SK-N-SH treated with all-trans-retinoic acid at 6 μM for 48 hours (cell line): ENCODE data around the gene DBX1.

Source experiments
- ATAC-seq: fragments of 200-7000 bp; cut with Tn5 transposase; 3 replicates; pipeline ENCODE4 v1.9.1; 2020; ENCODE audit warnings: mild to moderate bottlenecking, moderate library complexity
- ARNTL ChIP-seq: fragments of 450-650 bp; formaldehyde crosslinking; IDR thresholded peaks from 2 replicates; pipeline ENCODE4 v1.5.0; 2020; ENCODE audit warnings: low read depth, mild to moderate bottlenecking, moderate library complexity, borderline replicate concordance
- BACH2 ChIP-seq: fragments of 250-450 bp; sonication (Bioruptor Pico); IDR thresholded peaks from 2 replicates; pipeline ENCODE4 v1.9.0; 2021; ENCODE audit warnings: mild to moderate bottlenecking, borderline replicate concordance
- CSDC2 ChIP-seq: fragments of 250-450 bp; sonication (Bioruptor Pico); IDR thresholded peaks from 2 replicates; pipeline ENCODE4 v1.5.0; 2020; ENCODE audit warnings: mild to moderate bottlenecking, moderate library complexity
- ESRRG ChIP-seq: fragments of 250-450 bp; sonication (Bioruptor Pico); IDR thresholded peaks from 2 replicates; pipeline ENCODE4 v1.6.1; 2021; ENCODE audit warnings: mild to moderate bottlenecking
- GLIS3 ChIP-seq: fragments of 250-450 bp; sonication (Bioruptor Pico); IDR thresholded peaks from 2 replicates; pipeline ENCODE4 v1.5.0; 2020; ENCODE audit warnings: mild to moderate bottlenecking, moderate library complexity
- ISL1 ChIP-seq: fragments of 250-450 bp; sonication (Bioruptor Pico); IDR thresholded peaks from 2 replicates; pipeline ENCODE4 v2.1.2; 2022; ENCODE audit warnings: mild to moderate bottlenecking, moderate library complexity
- OSR1 ChIP-seq: fragments of 250-450 bp; sonication (Bioruptor Pico); IDR thresholded peaks from 2 replicates; pipeline ENCODE4 v1.8.0; 2022; ENCODE audit warnings: moderate library complexity, mild to moderate bottlenecking, inconsistent platforms
- PPARA ChIP-seq: fragments of 250-450 bp; sonication (Bioruptor Pico); IDR thresholded peaks from 2 replicates; pipeline ENCODE4 v1.5.0; 2020; ENCODE audit warnings: mild to moderate bottlenecking, borderline replicate concordance
- RARB ChIP-seq: fragments of 250-450 bp; sonication (Bioruptor Pico); IDR thresholded peaks from 2 replicates; pipeline ENCODE4 v1.8.0; 2021; ENCODE audit warnings: mild to moderate bottlenecking, moderate library complexity
- SNAI2 ChIP-seq: fragments of 250-450 bp; sonication (Bioruptor Pico); IDR thresholded peaks from 2 replicates; pipeline ENCODE4 v1.5.0; 2020; ENCODE audit warnings: mild to moderate bottlenecking, moderate library complexity
- TOX ChIP-seq: fragments of 250-450 bp; sonication (Bioruptor Pico); IDR thresholded peaks from 2 replicates; pipeline ENCODE4 v1.8.0; 2021; ENCODE audit warnings: mild to moderate bottlenecking, moderate library complexity, borderline replicate concordance
- ZC3H10 ChIP-seq: fragments of 250-450 bp; sonication (Bioruptor Pico); IDR thresholded peaks from 2 replicates; pipeline ENCODE4 v1.5.1; 2021; ENCODE audit warnings: mild to moderate bottlenecking, moderate library complexity
- ZFP3 ChIP-seq: fragments of 250-450 bp; sonication (Bioruptor Pico); IDR thresholded peaks from 2 replicates; pipeline ENCODE4 v1.5.0; 2020; ENCODE audit warnings: mild to moderate bottlenecking, moderate library complexity
- ZFP30 ChIP-seq: fragments of 450-650 bp; formaldehyde crosslinking; IDR thresholded peaks from 2 replicates; pipeline ENCODE4 v1.5.0; 2022; ENCODE audit warnings: mild to moderate bottlenecking, moderate library complexity
- ZNF565 ChIP-seq: fragments of 450-650 bp; formaldehyde crosslinking; conservative IDR thresholded peaks from 2 replicates; pipeline ENCODE4 v1.5.0; 2020; ENCODE audit warnings: low read depth, mild to moderate bottlenecking, moderate library complexity
- ZNF8 ChIP-seq: fragments of 450-650 bp; formaldehyde crosslinking; IDR thresholded peaks from 2 replicates; pipeline ENCODE4 v1.5.0; 2020; ENCODE audit warnings: mild to moderate bottlenecking, moderate library complexity
- TF ChIP-seq, protein P1 (sequence below): fragments of 250-450 bp; sonication (Bioruptor Pico); IDR thresholded peaks from 2 replicates; pipeline ENCODE4 v1.8.0; 2020; ENCODE audit warnings: mild to moderate bottlenecking, moderate library complexity, borderline replicate concordance
- TF ChIP-seq, protein P2 (sequence below): fragments of 250-450 bp; sonication (Bioruptor Pico); IDR thresholded peaks from 2 replicates; pipeline ENCODE4 v1.8.0; 2021; ENCODE audit warnings: low read depth, mild to moderate bottlenecking, moderate library complexity, borderline replicate concordance
- TF ChIP-seq, protein P3 (sequence below): fragments of 250-450 bp; sonication (Bioruptor Pico); IDR thresholded peaks from 2 replicates; pipeline ENCODE4 v1.5.1; 2021; ENCODE audit warnings: mild to moderate bottlenecking, moderate library complexity

The DBX1 gene, protein sequence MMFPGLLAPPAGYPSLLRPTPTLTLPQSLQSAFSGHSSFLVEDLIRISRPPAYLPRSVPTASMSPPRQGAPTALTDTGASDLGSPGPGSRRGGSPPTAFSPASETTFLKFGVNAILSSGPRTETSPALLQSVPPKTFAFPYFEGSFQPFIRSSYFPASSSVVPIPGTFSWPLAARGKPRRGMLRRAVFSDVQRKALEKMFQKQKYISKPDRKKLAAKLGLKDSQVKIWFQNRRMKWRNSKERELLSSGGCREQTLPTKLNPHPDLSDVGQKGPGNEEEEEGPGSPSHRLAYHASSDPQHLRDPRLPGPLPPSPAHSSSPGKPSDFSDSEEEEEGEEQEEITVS

DNA sequence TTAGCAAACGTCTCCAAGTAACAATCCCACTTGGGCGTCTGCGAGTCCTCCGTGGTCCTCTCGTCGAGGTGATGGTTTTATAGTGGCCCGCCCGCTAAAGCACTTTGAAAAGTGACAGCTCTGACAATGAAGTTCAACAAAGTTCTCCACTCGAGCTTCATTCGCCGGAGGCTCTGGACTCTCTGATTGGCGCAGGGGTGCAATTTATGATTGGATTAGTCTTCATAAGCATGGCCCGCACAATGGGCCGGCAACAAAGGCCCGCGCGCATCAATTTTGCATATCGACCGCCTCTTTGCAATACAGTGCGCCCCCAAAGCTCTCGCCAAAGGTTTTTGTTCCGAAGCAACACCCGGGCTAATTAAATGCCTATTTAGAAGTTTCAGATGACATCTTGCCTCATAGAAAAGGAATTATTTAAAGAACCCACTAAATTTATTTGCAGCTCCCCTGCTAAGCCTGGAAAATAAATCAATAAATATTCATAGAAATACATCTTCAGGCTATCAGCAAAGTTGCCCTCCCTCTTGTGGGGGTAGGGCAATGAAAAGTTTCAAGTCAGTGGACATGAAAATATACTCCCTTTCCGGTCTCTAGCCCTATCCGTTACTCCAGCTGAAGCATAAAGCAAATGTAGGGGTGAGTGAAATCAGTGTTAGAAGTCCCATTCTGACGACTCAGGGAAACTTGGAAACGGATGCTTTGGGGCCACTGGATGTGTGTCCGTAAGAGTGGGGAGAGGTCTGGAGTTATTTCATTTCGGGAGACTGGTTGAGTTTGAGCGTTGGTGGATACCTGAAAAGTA lies at the start of gene DBX1:
TSS of gene DBX1 (minus strand) at position 51 of the 805 bp plus-strand sequence. CDS start 151 bp downstream, outside the sequence.
- no peak; the same call in 2 of the 3 replicates for ATAC-seq
- no peak for TF ChIP-seq ESRRG (CRISPR knock-in tag)
- no peak for TF ChIP-seq ZFP30
- TF ChIP-seq GLIS3, result no peak
- TF ChIP-seq SNAI2, result no peak
- TF ChIP-seq, protein P1, sequence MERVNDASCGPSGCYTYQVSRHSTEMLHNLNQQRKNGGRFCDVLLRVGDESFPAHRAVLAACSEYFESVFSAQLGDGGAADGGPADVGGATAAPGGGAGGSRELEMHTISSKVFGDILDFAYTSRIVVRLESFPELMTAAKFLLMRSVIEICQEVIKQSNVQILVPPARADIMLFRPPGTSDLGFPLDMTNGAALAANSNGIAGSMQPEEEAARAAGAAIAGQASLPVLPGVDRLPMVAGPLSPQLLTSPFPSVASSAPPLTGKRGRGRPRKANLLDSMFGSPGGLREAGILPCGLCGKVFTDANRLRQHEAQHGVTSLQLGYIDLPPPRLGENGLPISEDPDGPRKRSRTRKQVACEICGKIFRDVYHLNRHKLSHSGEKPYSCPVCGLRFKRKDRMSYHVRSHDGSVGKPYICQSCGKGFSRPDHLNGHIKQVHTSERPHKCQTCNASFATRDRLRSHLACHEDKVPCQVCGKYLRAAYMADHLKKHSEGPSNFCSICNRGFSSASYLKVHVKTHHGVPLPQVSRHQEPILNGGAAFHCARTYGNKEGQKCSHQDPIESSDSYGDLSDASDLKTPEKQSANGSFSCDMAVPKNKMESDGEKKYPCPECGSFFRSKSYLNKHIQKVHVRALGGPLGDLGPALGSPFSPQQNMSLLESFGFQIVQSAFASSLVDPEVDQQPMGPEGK (CRISPR knock-in tag), result no peak
- TF ChIP-seq ZC3H10 (CRISPR knock-in tag), result no peak
- TF ChIP-seq PPARA, result no peak
- no peak for TF ChIP-seq CSDC2 (CRISPR knock-in tag)
- no peak for TF ChIP-seq BACH2 (CRISPR knock-in tag)
- TF ChIP-seq ZNF8 (CRISPR knock-in tag), result no peak
- TF ChIP-seq, protein P2, sequence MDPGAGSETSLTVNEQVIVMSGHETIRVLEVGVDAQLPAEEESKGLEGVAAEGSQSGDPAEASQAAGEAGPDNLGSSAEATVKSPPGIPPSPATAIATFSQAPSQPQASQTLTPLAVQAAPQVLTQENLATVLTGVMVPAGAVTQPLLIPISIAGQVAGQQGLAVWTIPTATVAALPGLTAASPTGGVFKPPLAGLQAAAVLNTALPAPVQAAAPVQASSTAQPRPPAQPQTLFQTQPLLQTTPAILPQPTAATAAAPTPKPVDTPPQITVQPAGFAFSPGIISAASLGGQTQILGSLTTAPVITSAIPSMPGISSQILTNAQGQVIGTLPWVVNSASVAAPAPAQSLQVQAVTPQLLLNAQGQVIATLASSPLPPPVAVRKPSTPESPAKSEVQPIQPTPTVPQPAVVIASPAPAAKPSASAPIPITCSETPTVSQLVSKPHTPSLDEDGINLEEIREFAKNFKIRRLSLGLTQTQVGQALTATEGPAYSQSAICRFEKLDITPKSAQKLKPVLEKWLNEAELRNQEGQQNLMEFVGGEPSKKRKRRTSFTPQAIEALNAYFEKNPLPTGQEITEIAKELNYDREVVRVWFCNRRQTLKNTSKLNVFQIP (CRISPR knock-in tag), result no peak
- TF ChIP-seq ISL1 (CRISPR knock-in tag), result no peak
- TF ChIP-seq, all 23 proteins: peak for 0

DNA sequence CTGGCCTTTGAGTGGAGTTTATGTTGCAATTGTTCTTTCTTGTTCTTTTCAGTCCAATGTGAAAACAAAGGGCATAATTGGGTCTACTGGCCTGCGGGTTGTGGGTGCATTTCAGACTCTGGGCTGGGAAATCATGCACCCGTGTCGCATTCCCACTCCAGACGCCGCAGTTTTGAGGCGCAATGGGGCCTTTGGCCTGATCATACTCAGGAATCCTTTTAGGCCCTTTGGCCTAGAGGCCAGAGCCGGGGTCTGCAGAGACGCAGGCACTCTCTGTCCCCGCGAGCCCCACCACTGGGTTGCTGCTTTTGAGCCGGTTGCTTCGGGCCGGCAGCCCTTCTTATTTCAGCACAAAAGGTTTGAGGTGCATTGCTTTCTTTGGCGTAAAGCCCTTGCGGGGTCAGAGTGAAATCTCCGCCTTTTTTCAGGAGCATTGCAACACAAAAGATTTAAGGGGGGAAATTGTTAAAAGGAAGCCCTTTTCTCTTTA lies 48.4 kb upstream of the DBX1 start:
- no peak for ATAC-seq
- no peak for TF ChIP-seq ESRRG (CRISPR knock-in tag)
- TF ChIP-seq, all 23 proteins: peak for 0

DNA sequence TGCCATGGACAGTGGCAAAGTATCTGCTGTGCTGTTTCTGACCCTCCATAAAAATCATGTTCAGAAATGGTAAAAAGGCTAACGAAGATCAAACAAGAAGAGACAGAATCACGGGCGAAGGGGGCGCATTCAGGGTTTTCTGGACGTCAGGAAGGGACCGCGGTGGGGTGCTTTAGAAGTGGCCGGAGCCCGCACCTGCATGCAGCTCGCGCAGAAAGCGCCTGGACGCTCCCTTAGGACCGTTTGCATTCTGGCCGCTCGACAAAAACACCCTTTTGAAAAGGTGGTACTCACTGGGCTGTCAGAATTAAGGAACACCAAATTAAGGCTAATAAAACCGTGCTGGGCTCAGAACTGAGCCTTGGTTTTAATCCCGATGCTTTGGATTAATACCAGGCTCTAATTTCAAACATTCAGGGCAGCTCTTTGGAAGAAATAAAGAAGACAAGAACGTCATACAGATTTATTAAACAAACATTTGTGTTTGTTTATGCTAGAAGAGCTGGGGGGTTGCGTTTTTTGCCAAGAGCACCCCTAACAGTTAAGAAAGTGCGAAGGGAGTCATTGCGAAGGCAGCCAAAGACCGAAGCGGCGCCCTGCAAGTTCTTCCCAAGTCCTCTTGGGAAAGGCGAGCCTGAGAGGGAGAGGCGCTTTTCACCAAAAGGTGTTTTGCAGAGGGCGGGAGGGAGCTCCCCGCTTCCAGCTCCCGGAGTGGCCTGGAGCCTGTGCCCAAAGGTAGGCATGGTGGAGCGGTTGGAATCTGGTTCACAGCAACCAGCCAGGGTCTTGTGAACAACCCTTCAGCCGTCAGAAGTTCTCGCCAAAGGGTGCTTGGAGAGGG lies 47.7 kb upstream of the DBX1 start:
- ATAC-seq, result no peak
- TF ChIP-seq BACH2 (CRISPR knock-in tag) (no peak), OSR1 (CRISPR knock-in tag) (no peak), ZNF565 (no peak), ESRRG (CRISPR knock-in tag) (no peak)
- TF ChIP-seq, protein P1 (CRISPR knock-in tag), result no peak
- TF ChIP-seq, protein P3, sequence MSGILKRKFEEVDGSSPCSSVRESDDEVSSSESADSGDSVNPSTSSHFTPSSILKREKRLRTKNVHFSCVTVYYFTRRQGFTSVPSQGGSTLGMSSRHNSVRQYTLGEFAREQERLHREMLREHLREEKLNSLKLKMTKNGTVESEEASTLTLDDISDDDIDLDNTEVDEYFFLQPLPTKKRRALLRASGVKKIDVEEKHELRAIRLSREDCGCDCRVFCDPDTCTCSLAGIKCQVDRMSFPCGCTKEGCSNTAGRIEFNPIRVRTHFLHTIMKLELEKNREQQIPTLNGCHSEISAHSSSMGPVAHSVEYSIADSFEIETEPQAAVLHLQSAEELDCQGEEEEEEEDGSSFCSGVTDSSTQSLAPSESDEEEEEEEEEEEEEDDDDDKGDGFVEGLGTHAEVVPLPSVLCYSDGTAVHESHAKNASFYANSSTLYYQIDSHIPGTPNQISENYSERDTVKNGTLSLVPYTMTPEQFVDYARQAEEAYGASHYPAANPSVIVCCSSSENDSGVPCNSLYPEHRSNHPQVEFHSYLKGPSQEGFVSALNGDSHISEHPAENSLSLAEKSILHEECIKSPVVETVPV, result no peak

DNA sequence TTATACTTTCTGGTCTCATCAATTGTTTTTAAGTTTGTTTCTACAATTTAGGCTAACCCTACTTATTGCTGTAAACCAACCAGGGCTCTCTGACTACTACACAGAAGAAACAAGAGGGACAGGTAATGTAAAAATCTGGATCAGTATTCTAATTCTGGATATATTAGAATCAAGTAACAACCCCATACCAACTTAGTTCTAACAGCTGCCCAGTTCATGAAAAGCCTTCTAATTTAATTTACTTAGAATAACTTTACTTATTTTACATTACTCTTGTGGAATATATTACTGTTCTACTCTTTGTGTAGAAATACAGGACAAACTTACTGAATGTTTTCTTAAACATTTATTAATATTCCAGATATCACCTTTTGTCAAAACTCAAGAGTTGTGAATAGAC lies 45.5 kb upstream of the DBX1 start:
- ATAC-seq, result no peak
- TF ChIP-seq ZFP3 (no peak), ARNTL (CRISPR knock-in tag) (no peak), OSR1 (CRISPR knock-in tag) (no peak), ISL1 (CRISPR knock-in tag) (no peak), RARB (CRISPR knock-in tag) (no peak), GLIS3 (no peak), ZFP30 (no peak), ESRRG (CRISPR knock-in tag) (no peak), TOX (CRISPR knock-in tag) (no peak), SNAI2 (no peak), ZNF565 (no peak), ZNF8 (CRISPR knock-in tag) (no peak), PPARA (no peak)
- TF ChIP-seq, protein P3, result no peak
- TF ChIP-seq, protein P2 (CRISPR knock-in tag), result no peak
- TF ChIP-seq, protein P1 (CRISPR knock-in tag), result no peak
